ENCODE results near the gene SCAP. TPM values are rescaled to one million over a fixed set of nuclear protein-coding genes. Genes with fewer than 3 reads are reported as not detected.

SCAP gene
- total and polyA plus RNA-seq, 2 donors = 31.7 to 40.5 TPM

DNA sequence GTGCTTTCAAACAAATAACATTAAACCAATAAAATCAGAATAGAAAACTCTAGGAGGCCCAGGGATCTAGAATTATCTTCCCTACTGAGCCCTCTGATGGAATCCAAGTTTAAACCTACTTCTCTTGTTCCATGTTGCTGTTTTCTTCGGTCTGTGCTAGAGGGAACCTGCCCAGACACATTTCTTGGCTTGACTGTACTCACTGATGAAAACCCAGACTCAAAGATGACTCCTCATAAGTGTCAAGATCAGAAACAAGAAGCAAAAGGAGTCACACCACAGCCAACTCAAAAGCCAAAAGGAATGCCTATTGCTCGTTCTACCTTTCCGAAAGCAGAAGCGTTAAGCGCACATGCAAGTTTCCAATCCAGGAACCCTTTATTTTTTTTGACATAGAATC, 31.6 kb downstream of the SCAP start:
- H3K27ac ChIP-seq (ENCODE audit: low read depth in 1 of 2, low read length in 1 of 2) = peak overlapping the region in 1 of 2 donors; percentile 5
- H3K9me3 ChIP-seq (ENCODE audit: control insufficient read depth in 2 of 2, insufficient read depth in 1 of 2, low read length in 1 of 2) = peaks cover 0 to 19% of the 10 kb centered on the region in 2 donors
- no peak overlapping the region for H3K4me3 ChIP-seq (ENCODE audit: low read length in 2 of 2)
- H3K36me3 ChIP-seq (ENCODE audit: control insufficient read depth in 2 of 2, insufficient read depth in 2 of 2, low read length in 1 of 2) = peaks cover 26 to 33% of the 10 kb centered on the region in 2 donors
- WGBS = 97% methylated on average over 5 of the region's 5 CpGs
- peak in 2 of 9 donors; percentile 6 to 15 for DNase-seq (ENCODE audit: low read depth in 6 of 9, low spot score in 9 of 9)
- H3K4me1 ChIP-seq (ENCODE audit: control insufficient read depth in 2 of 2, insufficient read depth in 2 of 2, low read length in 2 of 2) = peaks cover 0 to 10% of the 10 kb centered on the region in 2 donors
- H3K27me3 ChIP-seq (ENCODE audit: control insufficient read depth in 2 of 2, insufficient read depth in 1 of 2, low read length in 1 of 2) = no peaks in the 10 kb centered on the region

- Histone ChIP-seq H3K27ac (ENCODE audit: low read depth in 1 of 2, low read length in 1 of 2) (peak overlapping the region; percentile 38 to 76), H3K36me3 (ENCODE audit: control insufficient read depth in 2 of 2, insufficient read depth in 2 of 2, low read length in 1 of 2) (peaks cover 27 to 34% of the 10 kb centered on the region in 2 donors), H3K4me3 (ENCODE audit: low read length in 2 of 2) (no peak overlapping the region), H3K9me3 (ENCODE audit: control insufficient read depth in 2 of 2, insufficient read depth in 1 of 2, low read length in 1 of 2) (peaks cover 0 to 19% of the 10 kb centered on the region in 2 donors), H3K4me1 (ENCODE audit: control insufficient read depth in 2 of 2, insufficient read depth in 2 of 2, low read length in 2 of 2) (peaks cover 0 to 10% of the 10 kb centered on the region in 2 donors), H3K27me3 (ENCODE audit: control insufficient read depth in 2 of 2, insufficient read depth in 1 of 2, low read length in 1 of 2) (no peaks in the 10 kb centered on the region)
- 95% methylated on average over 5 of the region's 5 CpGs for WGBS
- no peak for DNase-seq (ENCODE audit: low read depth in 6 of 9, low spot score in 9 of 9)
Observed at GRCh38 chr3:47443611-47443995, 32.1 kb downstream of the SCAP start.

DNA sequence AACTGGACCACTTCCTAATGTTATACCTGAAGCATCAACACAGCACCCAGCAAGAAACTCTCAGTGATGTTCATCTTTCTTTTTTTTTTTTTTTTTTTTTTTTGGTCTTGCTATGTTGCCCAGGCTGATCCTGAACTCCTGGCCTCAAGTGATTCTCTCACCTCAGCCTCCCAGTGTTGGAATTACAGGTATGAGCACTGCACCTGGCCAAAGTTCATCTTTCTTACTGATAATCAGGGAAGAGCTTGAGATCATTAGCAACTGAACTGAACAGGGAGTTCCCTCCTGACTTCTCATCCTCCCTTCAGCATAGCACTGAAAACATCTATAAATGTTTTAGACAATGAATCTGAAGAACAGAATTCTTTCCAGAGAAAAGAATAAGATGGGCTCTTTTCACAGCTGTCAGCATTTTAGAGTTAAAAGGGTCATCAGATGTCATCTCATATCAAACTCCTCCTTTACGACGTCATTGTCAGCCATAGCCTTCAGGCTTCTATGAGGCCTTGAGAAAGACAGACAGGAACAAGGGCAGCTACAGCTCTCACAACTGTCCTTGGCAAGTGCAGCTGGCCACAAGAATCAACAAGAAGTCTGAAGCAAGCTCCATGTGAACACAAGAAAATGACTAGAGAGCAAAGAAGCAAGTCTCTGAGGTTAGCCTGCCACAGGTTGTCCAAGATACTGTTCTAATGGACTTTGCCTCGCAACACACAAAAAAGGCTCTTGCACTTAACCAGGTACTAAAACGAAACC, 33.8 kb downstream of the SCAP start:
- DNase-seq (ENCODE audit: low read depth in 6 of 9, low spot score in 9 of 9) = no peak
- peaks cover 0 to 13% of the 10 kb centered on the region in 2 donors for H3K9me3 ChIP-seq (ENCODE audit: control insufficient read depth in 2 of 2, insufficient read depth in 1 of 2, low read length in 1 of 2)
- H3K36me3 ChIP-seq (ENCODE audit: control insufficient read depth in 2 of 2, insufficient read depth in 2 of 2, low read length in 1 of 2) = peaks cover 27 to 45% of the 10 kb centered on the region in 2 donors
- no peaks in the 10 kb centered on the region for H3K27me3 ChIP-seq (ENCODE audit: control insufficient read depth in 2 of 2, insufficient read depth in 1 of 2, low read length in 1 of 2)
- no peak overlapping the region for H3K27ac ChIP-seq (ENCODE audit: low read depth in 1 of 2, low read length in 1 of 2)
- H3K4me3 ChIP-seq (ENCODE audit: low read length in 2 of 2) = no peak overlapping the region
- WGBS = 97% methylated on average over 4 of the region's 4 CpGs
- peaks cover 0 to 10% of the 10 kb centered on the region in 2 donors for H3K4me1 ChIP-seq (ENCODE audit: control insufficient read depth in 2 of 2, insufficient read depth in 2 of 2, low read length in 2 of 2)

GRCh38 chr3:47440131-47440530, 35.6 kb downstream of the SCAP start:
- no peak for DNase-seq (ENCODE audit: low read depth in 6 of 9, low spot score in 9 of 9)
- Histone ChIP-seq H3K27ac (ENCODE audit: low read depth in 1 of 2, low read length in 1 of 2) (no peak overlapping the region), H3K36me3 (ENCODE audit: control insufficient read depth in 2 of 2, insufficient read depth in 2 of 2, low read length in 1 of 2) (peaks cover 27 to 50% of the 10 kb centered on the region in 2 donors), H3K4me1 (ENCODE audit: control insufficient read depth in 2 of 2, insufficient read depth in 2 of 2, low read length in 2 of 2) (peaks cover 0 to 10% of the 10 kb centered on the region in 2 donors), H3K4me3 (ENCODE audit: low read length in 2 of 2) (no peak overlapping the region), H3K9me3 (ENCODE audit: control insufficient read depth in 2 of 2, insufficient read depth in 1 of 2, low read length in 1 of 2) (no peaks in the 10 kb centered on the region), H3K27me3 (ENCODE audit: control insufficient read depth in 2 of 2, insufficient read depth in 1 of 2, low read length in 1 of 2) (no peaks in the 10 kb centered on the region)

DNA sequence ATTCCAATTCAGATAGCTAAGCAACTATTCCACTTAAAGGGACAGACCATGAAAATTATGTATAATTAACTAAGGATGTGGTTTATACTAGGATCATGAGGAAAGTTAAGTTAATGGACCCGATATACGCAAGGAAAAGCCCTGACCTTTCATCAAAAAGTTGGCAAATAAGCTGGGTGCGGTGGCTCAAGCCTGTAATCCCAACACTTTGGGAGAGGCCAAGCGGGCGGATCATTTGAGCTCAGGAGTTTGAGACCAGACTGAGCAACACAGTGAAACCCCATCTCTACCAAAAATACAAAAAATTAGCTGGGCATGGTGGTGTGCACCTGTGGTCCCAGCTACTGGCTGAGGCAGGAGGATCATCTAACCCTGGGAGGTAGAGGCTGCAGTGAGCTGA, 39.6 kb downstream of the SCAP start:
- Histone ChIP-seq H3K36me3 (ENCODE audit: control insufficient read depth in 2 of 2, insufficient read depth in 2 of 2, low read length in 1 of 2) (peaks cover 42 to 65% of the 10 kb centered on the region in 2 donors), H3K9me3 (ENCODE audit: control insufficient read depth in 2 of 2, insufficient read depth in 1 of 2, low read length in 1 of 2) (no peaks in the 10 kb centered on the region), H3K27me3 (ENCODE audit: control insufficient read depth in 2 of 2, insufficient read depth in 1 of 2, low read length in 1 of 2) (no peaks in the 10 kb centered on the region), H3K4me3 (ENCODE audit: low read length in 2 of 2) (no peak overlapping the region), H3K27ac (ENCODE audit: low read depth in 1 of 2, low read length in 1 of 2) (no peak overlapping the region), H3K4me1 (ENCODE audit: control insufficient read depth in 2 of 2, insufficient read depth in 2 of 2, low read length in 2 of 2) (no peaks in the 10 kb centered on the region)
- no peak for DNase-seq (ENCODE audit: low read depth in 6 of 9, low spot score in 9 of 9)
- WGBS = 98% methylated on average over 5 of the region's 5 CpGs

DNA sequence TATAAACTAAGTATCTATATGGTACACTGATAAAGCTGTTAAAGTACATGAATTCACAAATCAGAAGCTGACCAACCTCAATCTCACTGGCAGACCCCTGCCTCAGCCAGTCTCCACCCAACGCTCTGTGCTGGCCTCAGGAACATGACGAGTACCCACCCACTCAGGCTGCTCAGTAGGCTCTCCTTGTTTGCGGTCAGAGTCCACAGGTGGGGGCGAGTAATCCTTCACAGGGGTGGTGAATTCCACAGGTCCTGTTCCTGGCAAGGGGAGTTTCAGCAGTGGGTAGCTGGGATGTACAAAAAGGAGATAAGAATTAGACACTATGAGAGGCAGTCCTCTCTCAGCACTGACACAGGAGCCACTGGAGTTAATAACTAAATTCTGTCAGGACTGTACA, 40.9 kb downstream of the SCAP start:
- peaks cover 41 to 66% of the 10 kb centered on the region in 2 donors for H3K36me3 ChIP-seq (ENCODE audit: control insufficient read depth in 2 of 2, insufficient read depth in 2 of 2, low read length in 1 of 2)
- no peak overlapping the region for H3K4me3 ChIP-seq (ENCODE audit: low read length in 2 of 2)
- no peak for DNase-seq (ENCODE audit: low read depth in 6 of 9, low spot score in 9 of 9)
- no peaks in the 10 kb centered on the region for H3K4me1 ChIP-seq (ENCODE audit: control insufficient read depth in 2 of 2, insufficient read depth in 2 of 2, low read length in 2 of 2)
- no peaks in the 10 kb centered on the region for H3K9me3 ChIP-seq (ENCODE audit: control insufficient read depth in 2 of 2, insufficient read depth in 1 of 2, low read length in 1 of 2)
- WGBS = 98% methylated on average over 4 of the region's 4 CpGs
- H3K27ac ChIP-seq (ENCODE audit: low read depth in 1 of 2, low read length in 1 of 2) = no peak overlapping the region
- H3K27me3 ChIP-seq (ENCODE audit: control insufficient read depth in 2 of 2, insufficient read depth in 1 of 2, low read length in 1 of 2) = no peaks in the 10 kb centered on the region

- Histone ChIP-seq H3K36me3 (ENCODE audit: control insufficient read depth in 2 of 2, insufficient read depth in 2 of 2, low read length in 1 of 2) (peaks cover 39 to 61% of the 10 kb centered on the region in 2 donors), H3K27me3 (ENCODE audit: control insufficient read depth in 2 of 2, insufficient read depth in 1 of 2, low read length in 1 of 2) (no peaks in the 10 kb centered on the region), H3K4me1 (ENCODE audit: control insufficient read depth in 2 of 2, insufficient read depth in 2 of 2, low read length in 2 of 2) (no peaks in the 10 kb centered on the region), H3K9me3 (ENCODE audit: control insufficient read depth in 2 of 2, insufficient read depth in 1 of 2, low read length in 1 of 2) (no peaks in the 10 kb centered on the region), H3K27ac (ENCODE audit: low read depth in 1 of 2, low read length in 1 of 2) (no peak overlapping the region), H3K4me3 (ENCODE audit: low read length in 2 of 2) (no peak overlapping the region)
- no peak for DNase-seq (ENCODE audit: low read depth in 6 of 9, low spot score in 9 of 9)
- 99% methylated on average over 3 of the region's 3 CpGs for WGBS
Observed at GRCh38 chr3:47433796-47434195, 41.9 kb downstream of the SCAP start.

DNA sequence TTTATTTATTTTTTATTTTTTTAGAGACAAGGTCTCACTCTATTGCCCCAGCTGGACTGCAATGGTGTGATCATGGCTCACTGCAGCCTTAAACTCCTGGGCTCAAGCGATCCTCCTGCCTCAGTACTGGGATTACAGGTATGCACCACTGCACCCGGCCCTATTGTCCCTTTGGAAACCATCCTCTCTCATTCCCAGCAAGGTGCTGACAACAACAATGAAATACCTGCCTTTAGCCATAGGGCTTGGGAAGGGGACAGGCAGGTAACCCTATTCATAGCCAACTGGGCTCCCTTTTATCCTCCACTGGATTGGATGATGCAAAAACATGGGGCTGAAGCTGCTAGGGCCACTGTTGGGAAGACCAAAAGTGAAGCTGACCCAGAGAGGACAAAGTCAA, 43.1 kb downstream of the SCAP start:
- H3K36me3 ChIP-seq (ENCODE audit: control insufficient read depth in 2 of 2, insufficient read depth in 2 of 2, low read length in 1 of 2) = peaks cover 48 to 61% of the 10 kb centered on the region in 2 donors
- H3K27me3 ChIP-seq (ENCODE audit: control insufficient read depth in 2 of 2, insufficient read depth in 1 of 2, low read length in 1 of 2) = no peaks in the 10 kb centered on the region
- no peak overlapping the region for H3K27ac ChIP-seq (ENCODE audit: low read depth in 1 of 2, low read length in 1 of 2)
- H3K4me3 ChIP-seq (ENCODE audit: low read length in 2 of 2) = no peak overlapping the region
- 98% methylated on average over 2 of the region's 2 CpGs for WGBS
- DNase-seq (ENCODE audit: low read depth in 6 of 9, low spot score in 9 of 9) = no peak
- H3K9me3 ChIP-seq (ENCODE audit: control insufficient read depth in 2 of 2, insufficient read depth in 1 of 2, low read length in 1 of 2) = no peaks in the 10 kb centered on the region
- H3K4me1 ChIP-seq (ENCODE audit: control insufficient read depth in 2 of 2, insufficient read depth in 2 of 2, low read length in 2 of 2) = no peaks in the 10 kb centered on the region

DNA sequence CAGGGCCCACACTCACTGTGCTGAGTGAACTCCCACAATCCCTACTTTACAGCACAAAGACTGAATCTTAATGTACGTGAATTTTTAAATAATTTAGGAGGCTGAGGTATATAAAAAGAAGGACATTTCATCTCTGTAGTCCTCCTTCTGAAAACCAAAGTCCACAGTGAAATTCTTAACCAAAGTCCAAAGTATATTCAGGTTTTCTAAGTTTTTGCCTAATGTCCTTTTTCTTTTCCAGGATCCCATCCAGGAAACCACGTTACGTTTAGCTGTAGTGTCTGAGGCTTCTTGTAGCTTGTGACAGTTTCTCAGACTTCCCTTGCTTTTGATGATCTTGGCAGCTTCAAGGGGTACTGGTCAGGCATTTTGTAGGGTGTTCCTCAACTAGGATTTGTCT, 44.5 kb downstream of the SCAP start:
- WGBS = 79% methylated on average over 3 of the region's 3 CpGs
- Histone ChIP-seq H3K4me3 (ENCODE audit: low read length in 2 of 2) (no peak overlapping the region), H3K27ac (ENCODE audit: low read depth in 1 of 2, low read length in 1 of 2) (no peak overlapping the region), H3K9me3 (ENCODE audit: control insufficient read depth in 2 of 2, insufficient read depth in 1 of 2, low read length in 1 of 2) (no peaks in the 10 kb centered on the region), H3K27me3 (ENCODE audit: control insufficient read depth in 2 of 2, insufficient read depth in 1 of 2, low read length in 1 of 2) (no peaks in the 10 kb centered on the region), H3K36me3 (ENCODE audit: control insufficient read depth in 2 of 2, insufficient read depth in 2 of 2, low read length in 1 of 2) (peaks cover 61 to 68% of the 10 kb centered on the region in 2 donors), H3K4me1 (ENCODE audit: control insufficient read depth in 2 of 2, insufficient read depth in 2 of 2, low read length in 2 of 2) (no peaks in the 10 kb centered on the region)
- DNase-seq (ENCODE audit: low read depth in 6 of 9, low spot score in 9 of 9) = no peak
